Mammary epithelial cell (primary cell): Measurements from ENCODE around the gene AMPD2.

Experiments used
- CTCF ChIP-seq, 2 donors: IDR thresholded peaks in 1 of 2; conservative IDR thresholded peaks in 1 of 2; 2 replicates each; pipeline ENCODE4 v1.5.1; 2011 to 2012; ENCODE audit warnings: inconsistent platforms in 2 of 2, low read length in 2 of 2, mild to moderate bottlenecking in 2 of 2, control low read depth in 1 of 2, low read depth in 1 of 2; ENCODE audit not compliant: insufficient read depth in 1 of 2; ENCODE audit errors: extremely low read depth in 1 of 2
- EZH2 ChIP-seq: IDR thresholded peaks from 2 replicates; pipeline ENCODE4 v1.6.1; 2012; ENCODE audit warnings: low read length, inconsistent platforms, borderline replicate concordance

GRCh38 chr1:109635862-109636200 lies 16.2 kb downstream of the AMPD2 start:
- TF ChIP-seq CTCF (conservative IDR thresholded peaks at IDR 0.05 in 1 of 2, IDR thresholded peaks at IDR 0.05 in 1 of 2; ENCODE audit: extremely low read depth in 1 of 2, insufficient read depth in 1 of 2, low read depth in 1 of 2, low read length in 2 of 2) (no peak), EZH2 (no peak)
